Type B pancreatic cell (in vitro differentiated cells): Measurements from ENCODE around the gene AGTPBP1. TPM values are rescaled to one million over a fixed set of nuclear protein-coding genes. Genes with fewer than 3 reads are reported as not detected.
"Not testable (repeated sequence)": the region's sequence is repeated elsewhere in the genome, so short reads cannot be mapped to it uniquely, and the experiment has no call there.

Experiments used
- DNase-seq: peaks from one replicate; pipeline ENCODE4 v3.0.0; 2021; ENCODE audit warnings: mixed read lengths; ENCODE audit not compliant: unreplicated experiment; ENCODE audit errors: extremely low spot score
- H3K27ac Mint-ChIP-seq: 2 replicates; pipeline ENCODE4 v1.8.0; 2021; ENCODE audit warnings: mild to moderate bottlenecking, mixed read lengths
- H3K27me3 Mint-ChIP-seq: 2 replicates; pipeline ENCODE4 v1.8.0; 2021; ENCODE audit warnings: mixed read lengths
- H3K36me3 Mint-ChIP-seq: 2 replicates; pipeline ENCODE4 v1.8.0; 2021; ENCODE audit warnings: mixed read lengths
- H3K4me1 Mint-ChIP-seq: one replicate; pipeline ENCODE4 v1.8.0; 2021; ENCODE audit warnings: mixed read lengths; ENCODE audit not compliant: unreplicated experiment
- H3K4me3 Mint-ChIP-seq: 2 replicates; pipeline ENCODE4 v1.8.0; 2021; ENCODE audit warnings: mild to moderate bottlenecking, mixed read lengths
- H3K9me3 Mint-ChIP-seq: 2 replicates; pipeline ENCODE4 v1.8.0; 2021; ENCODE audit warnings: mixed read lengths
- CTCF ChIP-seq: fragments of 200-600 bp; sonication (generic); conservative IDR thresholded peaks from 2 replicates; pipeline ENCODE4 v1.5.0; 2021; ENCODE audit warnings: antibody characterized with exemption, mild to moderate bottlenecking
- total RNA-seq: library from RNA; stranded (reverse); gene quantifications from 2 replicates; pipeline ENCODE4 v1.2.1, GENCODE V29; 2021; ENCODE audit warnings: low replicate concordance

Gene AGTPBP1
- total RNA-seq, 1 donor from 2014 or later = 35.6 TPM

DNA sequence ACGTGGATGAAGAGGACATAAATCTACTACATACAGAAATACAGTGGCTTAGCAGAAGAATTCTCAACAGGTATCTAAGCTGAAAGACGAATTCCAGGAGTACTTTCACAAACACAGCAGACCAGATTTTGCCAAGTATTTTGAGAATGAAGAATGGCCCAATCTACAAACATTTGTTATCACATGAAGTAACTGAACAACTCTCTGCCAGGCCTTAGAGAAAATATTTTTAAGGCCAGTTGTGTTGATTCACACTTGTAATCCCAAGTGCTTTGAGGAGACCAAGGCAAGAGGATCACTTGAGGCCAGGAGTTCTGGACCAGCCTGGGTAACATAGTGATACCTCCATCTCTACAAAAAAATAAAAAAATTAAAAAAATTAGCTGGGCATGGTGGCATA is 14.3 kb downstream of the AGTPBP1 start:
- Mint-ChIP-seq H3K27me3 (no peaks in the 10 kb centered on the region), H3K9me3 (peaks cover 9% of the 10 kb centered on the region), H3K4me1 (no peaks in the 10 kb centered on the region), H3K4me3 (no peak overlapping the region), H3K27ac (no peak overlapping the region), H3K36me3 (peaks cover 9% of the 10 kb centered on the region)
- TF ChIP-seq CTCF = no peak
- no peak for DNase-seq

DNA sequence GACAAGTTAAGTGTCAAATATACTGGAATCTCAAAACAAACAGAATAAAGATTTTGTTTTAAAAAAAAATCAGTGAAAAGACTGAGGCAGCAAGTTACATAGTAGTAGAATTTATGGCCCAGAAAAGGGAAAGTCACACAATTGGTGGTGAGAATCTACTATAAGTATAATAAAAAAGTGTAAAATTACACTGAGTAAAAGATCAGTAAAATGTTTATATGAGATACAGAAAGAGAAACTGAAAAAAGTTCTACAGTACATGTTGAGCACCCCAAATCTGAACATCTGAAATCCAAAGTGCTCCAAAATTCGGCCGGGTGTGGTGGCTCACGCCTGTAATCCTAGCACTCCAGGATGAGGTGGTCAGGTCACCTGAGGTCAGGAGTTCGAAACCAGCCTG is 15.0 kb downstream of the AGTPBP1 start:
- no peaks in the 10 kb centered on the region for H3K4me1 Mint-ChIP-seq
- no peaks in the 10 kb centered on the region for H3K27me3 Mint-ChIP-seq
- H3K27ac Mint-ChIP-seq = no peak overlapping the region
- no peak for DNase-seq
- no peak for TF ChIP-seq CTCF
- H3K36me3 Mint-ChIP-seq = peaks cover 15% of the 10 kb centered on the region
- peaks cover 7% of the 10 kb centered on the region for H3K9me3 Mint-ChIP-seq
- H3K4me3 Mint-ChIP-seq = no peak overlapping the region

- DNase-seq = no peak
- H3K9me3 Mint-ChIP-seq = peaks cover 7% of the 10 kb centered on the region
- peaks cover 23% of the 10 kb centered on the region for H3K36me3 Mint-ChIP-seq
Measured at GRCh38 chr9:85723215-85723614, 18.5 kb downstream of the AGTPBP1 start.

DNA sequence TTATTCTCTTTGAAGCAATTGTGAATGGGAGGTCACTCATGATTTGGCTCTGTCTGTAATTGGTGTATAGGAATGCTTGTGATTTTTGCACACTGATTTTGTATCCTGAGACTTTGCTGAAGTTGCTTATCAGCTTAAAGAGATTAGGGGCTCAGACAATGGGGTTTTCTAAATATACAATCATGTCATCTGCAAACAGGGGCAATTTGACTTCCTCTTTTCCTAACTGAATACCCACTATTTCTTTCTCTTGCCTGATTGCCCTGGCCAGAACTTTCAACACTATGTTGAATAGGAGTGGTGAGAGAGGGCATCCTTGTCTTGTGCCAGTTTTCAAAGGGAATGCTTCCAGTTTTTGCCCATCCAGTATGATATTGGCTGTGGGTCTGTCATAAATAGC is 22.3 kb downstream of the AGTPBP1 start:
- peaks cover 22% of the 10 kb centered on the region for H3K36me3 Mint-ChIP-seq
- not testable (repeated sequence) for H3K9me3 Mint-ChIP-seq, H3K27me3 Mint-ChIP-seq

More at GRCh38 chr9:85723215-85723614, 18.5 kb downstream of the AGTPBP1 start:
- Mint-ChIP-seq H3K4me1 (no peaks in the 10 kb centered on the region), H3K27me3 (no peaks in the 10 kb centered on the region), H3K4me3 (no peak overlapping the region), H3K27ac (no peak overlapping the region)
- no peak for TF ChIP-seq CTCF

DNA sequence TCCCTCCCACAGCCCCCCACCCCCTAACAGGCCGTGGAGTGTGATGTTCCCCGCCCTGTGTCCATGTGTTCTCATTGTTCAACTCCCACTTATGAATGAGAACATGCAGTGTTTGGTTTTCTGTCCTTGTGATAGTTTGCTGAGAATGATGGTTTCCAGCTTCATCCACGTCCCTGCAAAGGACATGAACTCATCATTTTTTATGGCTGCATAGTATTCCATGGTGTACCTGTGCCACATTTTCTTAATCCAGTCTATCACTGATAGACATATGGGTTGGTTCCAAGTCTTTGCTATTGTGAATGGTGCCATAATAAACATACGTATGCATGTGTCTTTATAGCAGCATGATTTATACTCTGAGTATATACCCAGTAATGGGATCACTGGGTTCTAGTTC is 23.9 kb downstream of the AGTPBP1 start:
- H3K4me3 Mint-ChIP-seq, H3K27me3 Mint-ChIP-seq, H3K27ac Mint-ChIP-seq, DNase-seq, H3K9me3 Mint-ChIP-seq, H3K4me1 Mint-ChIP-seq: not testable (repeated sequence)
- H3K36me3 Mint-ChIP-seq = peaks cover 14% of the 10 kb centered on the region

More for the DNA sequence above, 22.3 kb downstream of the AGTPBP1 start:
- H3K4me1 Mint-ChIP-seq, H3K27ac Mint-ChIP-seq, H3K4me3 Mint-ChIP-seq, DNase-seq: not testable (repeated sequence)

DNA sequence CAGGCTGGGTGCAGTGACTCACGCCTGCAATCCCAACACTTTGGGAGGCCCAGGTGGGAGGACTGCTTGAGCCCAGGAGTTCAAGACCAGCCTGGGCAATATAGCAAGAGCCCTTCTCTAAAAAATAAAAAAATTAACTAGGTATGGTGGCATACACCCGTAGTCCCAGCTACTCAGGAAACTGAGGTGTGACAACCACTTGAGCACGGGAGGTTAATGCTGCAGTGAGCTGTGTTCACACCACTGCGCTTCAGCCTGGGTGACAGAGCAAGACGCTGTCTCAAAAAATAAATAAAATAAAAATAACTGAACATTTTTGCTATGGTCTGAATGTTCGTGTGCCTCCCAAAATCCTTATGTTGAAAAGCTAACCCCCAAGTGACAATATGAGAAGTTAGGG is 24.5 kb downstream of the AGTPBP1 start:
- Mint-ChIP-seq H3K27ac (no peak overlapping the region), H3K4me3 (no peak overlapping the region), H3K9me3 (peaks cover 7% of the 10 kb centered on the region), H3K4me1 (no peaks in the 10 kb centered on the region), H3K27me3 (no peaks in the 10 kb centered on the region), H3K36me3 (peaks cover 15% of the 10 kb centered on the region)
- no peak for TF ChIP-seq CTCF
- DNase-seq = no peak
